KMS-11 (cell line): ENCODE measurements around the gene B4GALT1.

Source experiments
- H2AFZ ChIP-seq: fragments of 200-600 bp; sonication (generic); 2 replicates; pipeline ENCODE4 v1.6.1; 2016; ENCODE audit warnings: antibody characterized with exemption, mixed run types, low read depth
- H3K27ac ChIP-seq: fragments of 200-600 bp; sonication (generic); 2 replicates; pipeline ENCODE4 v1.6.1; 2016; ENCODE audit warnings: mild to moderate bottlenecking, mixed run types
- H3K27me3 ChIP-seq: fragments of 200-600 bp; sonication (generic); 2 replicates; pipeline ENCODE4 v1.6.1; 2017; ENCODE audit warnings: mild to moderate bottlenecking, low read depth, mixed run types, moderate library complexity; ENCODE audit not compliant: insufficient read depth
- H3K36me3 ChIP-seq: fragments of 200-600 bp; sonication (generic); 2 replicates; pipeline ENCODE4 v1.6.1; 2017; ENCODE audit warnings: mild to moderate bottlenecking, mixed run types; ENCODE audit not compliant: insufficient read depth
- H3K4me1 ChIP-seq: fragments of 200-600 bp; sonication (generic); 2 replicates; pipeline ENCODE4 v1.6.1; 2016; ENCODE audit warnings: mild to moderate bottlenecking, low read depth, mixed run types; ENCODE audit not compliant: poor library complexity, severe bottlenecking
- H3K4me2 ChIP-seq: fragments of 200-600 bp; sonication (generic); 2 replicates; pipeline ENCODE4 v1.7.0; 2016; ENCODE audit warnings: mild to moderate bottlenecking, mixed run types
- H3K4me3 ChIP-seq: fragments of 200-600 bp; sonication (generic); IDR thresholded peaks from 2 replicates; pipeline ENCODE4 v1.6.1; 2017; ENCODE audit warnings: low read depth, low read length, mixed read lengths; ENCODE audit not compliant: insufficient read depth
- H3K79me2 ChIP-seq: fragments of 200-600 bp; sonication (generic); 2 replicates; pipeline ENCODE4 v1.6.1; 2016; ENCODE audit warnings: low read depth, mixed run types; ENCODE audit not compliant: insufficient read depth
- H3K9ac ChIP-seq: fragments of 200-600 bp; sonication (generic); 2 replicates; pipeline ENCODE4 v1.6.1; 2016; ENCODE audit warnings: mild to moderate bottlenecking, mixed run types
- H4K20me1 ChIP-seq: fragments of 200-600 bp; sonication (generic); 2 replicates; pipeline ENCODE4 v1.6.1; 2016; ENCODE audit warnings: mild to moderate bottlenecking, mixed run types; ENCODE audit not compliant: insufficient read depth
- CTCF ChIP-seq: fragments of 200-600 bp; sonication (generic); conservative IDR thresholded peaks from 2 replicates; pipeline ENCODE4 v1.6.1; 2017; ENCODE audit warnings: low read depth, mild to moderate bottlenecking, antibody characterized with exemption, low read length, moderate library complexity, mixed read lengths

The B4GALT1 gene

GRCh38 chr9:33110686-33111085, 56.5 kb downstream of the B4GALT1 start:
- no peak for TF ChIP-seq CTCF
- H4K20me1 ChIP-seq = no peaks in the 10 kb centered on the region
- no peaks in the 10 kb centered on the region for H3K4me1 ChIP-seq
- H3K4me3 ChIP-seq = no peak overlapping the region
- H2AFZ ChIP-seq = no peak overlapping the region
- H3K36me3 ChIP-seq = no peaks in the 10 kb centered on the region
- H3K79me2 ChIP-seq = no peaks in the 10 kb centered on the region
- H3K4me2 ChIP-seq = no peak overlapping the region
- no peak overlapping the region for H3K27ac ChIP-seq
- H3K27me3 ChIP-seq = no peaks in the 10 kb centered on the region
- no peak overlapping the region for H3K9ac ChIP-seq

GRCh38 chr9:33109850-33110595, 57.1 kb downstream of the B4GALT1 start:
- H4K20me1 ChIP-seq = no peaks in the 10 kb centered on the region
- H3K4me2 ChIP-seq = no peak overlapping the region
- TF ChIP-seq CTCF = no peak
- H3K27ac ChIP-seq = no peak overlapping the region
- H3K4me3 ChIP-seq = no peak overlapping the region
- no peaks in the 10 kb centered on the region for H3K36me3 ChIP-seq
- H3K9ac ChIP-seq = no peak overlapping the region
- H3K79me2 ChIP-seq = no peaks in the 10 kb centered on the region
- no peak overlapping the region for H2AFZ ChIP-seq
- H3K4me1 ChIP-seq = no peaks in the 10 kb centered on the region
- H3K27me3 ChIP-seq = no peaks in the 10 kb centered on the region

- no peak overlapping the region for H3K4me3 ChIP-seq
Observed at GRCh38 chr9:33109097-33109496, 58.0 kb downstream of the B4GALT1 start.

GRCh38 chr9:33108472-33108871, 58.7 kb downstream of the B4GALT1 start:
- H3K36me3 ChIP-seq = no peaks in the 10 kb centered on the region
- H3K27me3 ChIP-seq = no peaks in the 10 kb centered on the region
- no peaks in the 10 kb centered on the region for H3K4me1 ChIP-seq
- no peak overlapping the region for H3K27ac ChIP-seq
- no peak overlapping the region for H3K9ac ChIP-seq
- no peaks in the 10 kb centered on the region for H4K20me1 ChIP-seq
- TF ChIP-seq CTCF = no peak
- no peak overlapping the region for H2AFZ ChIP-seq
- no peak overlapping the region for H3K4me2 ChIP-seq
- no peak overlapping the region for H3K4me3 ChIP-seq
- no peaks in the 10 kb centered on the region for H3K79me2 ChIP-seq

More at GRCh38 chr9:33109097-33109496, 58.0 kb downstream of the B4GALT1 start:
- Histone ChIP-seq H3K4me2 (no peak overlapping the region), H3K27ac (no peak overlapping the region), H3K79me2 (no peaks in the 10 kb centered on the region), H4K20me1 (no peaks in the 10 kb centered on the region), H3K27me3 (no peaks in the 10 kb centered on the region), H3K36me3 (no peaks in the 10 kb centered on the region), H3K4me1 (no peaks in the 10 kb centered on the region), H2AFZ (no peak overlapping the region), H3K9ac (no peak overlapping the region)
- TF ChIP-seq CTCF = no peak
